AG09309 (cell line): Measurements from ENCODE around the gene RBFOX2.

ENCODE experiments used
- DNase-seq: peaks from one replicate; pipeline ENCODE4 v3.0.0-alpha.2; 2010; ENCODE audit warnings: low read depth
- H3K4me3 ChIP-seq: 2 replicates; pipeline ENCODE4 v1.5.1; 2011; ENCODE audit warnings: mild to moderate bottlenecking, low read depth, low read length, moderate library complexity; ENCODE audit not compliant: control insufficient read depth
- CTCF ChIP-seq: IDR thresholded peaks from 2 replicates; pipeline ENCODE4 v1.5.1; 2011; ENCODE audit warnings: mild to moderate bottlenecking, low read depth, low read length, inconsistent platforms; ENCODE audit not compliant: insufficient read depth, control insufficient read depth; ENCODE audit errors: missing control alignments

The RBFOX2 gene

GRCh38 chr22:36017651-36018091 lies 11.0 kb downstream of the RBFOX2 start:
- no peak for DNase-seq
- H3K4me3 ChIP-seq: no peak overlapping the region
- no peak for TF ChIP-seq CTCF

GRCh38 chr22:36016684-36017083 lies 11.9 kb downstream of the RBFOX2 start:
- no peak for DNase-seq
- TF ChIP-seq CTCF: no peak
- H3K4me3 ChIP-seq: no peak overlapping the region

GRCh38 chr22:36015811-36016529 lies 12.7 kb downstream of the RBFOX2 start:
- TF ChIP-seq CTCF: no peak
- no peak overlapping the region for H3K4me3 ChIP-seq
- no peak for DNase-seq

- H3K4me3 ChIP-seq: no peak overlapping the region
- DNase-seq: no peak
- no peak for TF ChIP-seq CTCF
These were observed 13.3 kb downstream of the RBFOX2 start for GRCh38 chr22:36015155-36015810.

- DNase-seq: no peak
- TF ChIP-seq CTCF: no peak
- H3K4me3 ChIP-seq: no peak overlapping the region
These were observed 14.0 kb downstream of the RBFOX2 start for GRCh38 chr22:36014546-36015074.

- H3K4me3 ChIP-seq: no peak overlapping the region
- no peak for TF ChIP-seq CTCF
- no peak for DNase-seq
These were observed 16.3 kb downstream of the RBFOX2 start for GRCh38 chr22:36012332-36012731.

GRCh38 chr22:36010882-36011281 lies 17.7 kb downstream of the RBFOX2 start:
- no peak for TF ChIP-seq CTCF
- H3K4me3 ChIP-seq: no peak overlapping the region
- DNase-seq: peak; percentile 57
